Ishikawa (cell line): ENCODE data around the gene CEP104.

ENCODE experiments used
- CEBPB ChIP-seq: IDR thresholded peaks from 2 replicates; pipeline ENCODE4 v1.6.1; 2012
- EGR1 ChIP-seq: IDR thresholded peaks from 2 replicates; pipeline ENCODE4 v1.6.1; 2012
- ZBTB7A ChIP-seq: IDR thresholded peaks from 2 replicates; pipeline ENCODE4 v1.6.1; 2012; ENCODE audit warnings: low read depth
- TF ChIP-seq, protein P1 (sequence below): IDR thresholded peaks from 2 replicates; pipeline ENCODE4 v1.6.1; 2012

CEP104 gene

DNA sequence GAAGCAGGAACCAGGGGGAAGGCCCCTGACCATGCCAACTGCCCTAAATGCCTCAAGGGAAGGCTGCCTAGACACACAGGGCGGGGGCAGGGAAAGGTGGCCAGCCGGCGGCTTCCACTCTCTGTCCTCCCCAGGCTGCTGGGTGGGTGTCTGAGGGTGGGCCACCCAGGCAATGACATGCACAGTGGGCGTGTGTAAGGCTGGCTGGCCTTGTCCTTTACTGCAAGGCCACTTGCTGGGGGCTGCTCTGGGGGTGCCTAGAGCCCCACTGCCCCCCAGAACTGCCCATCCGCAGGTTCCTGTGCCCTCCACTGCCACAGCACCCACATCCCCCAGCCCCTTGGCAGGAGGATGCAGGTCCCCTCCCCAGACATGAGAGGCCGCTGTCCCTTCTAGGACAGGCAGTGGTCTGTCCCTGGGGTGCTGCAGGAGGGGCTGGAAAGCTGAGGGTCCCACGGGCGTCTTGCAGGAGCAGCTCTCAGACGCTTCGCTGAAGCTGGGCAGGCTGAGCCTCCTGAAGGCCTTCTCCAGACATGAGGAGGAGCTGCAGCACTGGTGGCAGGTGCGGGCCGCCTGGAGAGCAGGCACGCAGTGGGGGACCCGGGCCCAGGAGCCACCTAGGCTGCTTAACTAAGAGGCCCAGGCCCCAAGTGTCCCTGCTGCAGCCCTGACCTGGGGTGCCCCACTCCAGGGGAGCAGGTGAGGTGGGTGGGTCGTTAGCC lies 94.7 kb downstream of the CEP104 start:
- TF ChIP-seq, protein P1, sequence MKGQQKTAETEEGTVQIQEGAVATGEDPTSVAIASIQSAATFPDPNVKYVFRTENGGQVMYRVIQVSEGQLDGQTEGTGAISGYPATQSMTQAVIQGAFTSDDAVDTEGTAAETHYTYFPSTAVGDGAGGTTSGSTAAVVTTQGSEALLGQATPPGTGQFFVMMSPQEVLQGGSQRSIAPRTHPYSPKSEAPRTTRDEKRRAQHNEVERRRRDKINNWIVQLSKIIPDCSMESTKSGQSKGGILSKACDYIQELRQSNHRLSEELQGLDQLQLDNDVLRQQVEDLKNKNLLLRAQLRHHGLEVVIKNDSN, result no peak
- no peak for TF ChIP-seq ZBTB7A
- TF ChIP-seq CEBPB, result no peak
- TF ChIP-seq EGR1, result no peak
